Epidermal melanocyte (primary cell): ENCODE data around the gene GLRA1.
"Not testable (repeated sequence)": the region's sequence is repeated elsewhere in the genome, so short reads cannot be mapped to it uniquely, and the experiment has no call there.

Experiments
- DNase-seq: peaks from one replicate; pipeline ENCODE4 v3.0.0; 2011; ENCODE audit warnings: low spot score; ENCODE audit not compliant: insufficient read length

The GLRA1 gene

DNA sequence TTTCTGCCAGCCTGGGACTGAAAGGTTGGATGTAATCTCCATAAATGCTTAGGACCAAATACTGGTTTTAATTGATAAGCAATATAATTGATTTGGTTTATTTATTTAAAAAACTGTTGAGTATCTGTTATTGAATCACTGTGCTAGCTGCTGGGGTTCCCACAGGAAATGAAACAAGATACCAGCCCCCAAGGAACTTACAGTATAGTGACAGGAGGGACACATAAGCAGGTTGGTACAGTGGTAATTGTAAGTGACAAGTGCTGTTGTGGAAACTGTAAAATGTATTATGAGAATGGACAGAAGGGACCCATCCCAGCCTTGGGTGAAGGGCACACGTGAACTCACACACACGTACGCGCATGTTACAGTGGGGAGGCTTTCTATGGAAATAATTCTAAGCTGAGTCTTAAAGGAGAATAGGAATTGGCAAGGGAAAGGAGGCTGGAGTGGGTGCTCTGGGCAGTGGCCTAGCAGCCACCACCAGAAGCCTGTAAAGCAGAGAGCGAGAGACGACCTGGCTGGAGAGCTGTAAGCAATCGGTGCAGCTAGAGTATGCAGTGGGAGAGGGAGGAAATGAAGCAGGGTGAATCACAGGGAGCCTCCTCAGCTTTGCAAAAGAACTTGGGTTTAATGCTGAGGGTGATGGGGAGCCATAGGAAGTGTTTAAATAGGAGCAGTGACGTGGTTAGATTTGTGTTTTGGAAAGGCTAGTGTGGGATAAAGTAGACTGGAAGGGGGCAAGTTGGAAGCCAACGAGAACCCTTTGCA lies 39.3 kb downstream of the GLRA1 start:
- DNase-seq, result no peak

DNA sequence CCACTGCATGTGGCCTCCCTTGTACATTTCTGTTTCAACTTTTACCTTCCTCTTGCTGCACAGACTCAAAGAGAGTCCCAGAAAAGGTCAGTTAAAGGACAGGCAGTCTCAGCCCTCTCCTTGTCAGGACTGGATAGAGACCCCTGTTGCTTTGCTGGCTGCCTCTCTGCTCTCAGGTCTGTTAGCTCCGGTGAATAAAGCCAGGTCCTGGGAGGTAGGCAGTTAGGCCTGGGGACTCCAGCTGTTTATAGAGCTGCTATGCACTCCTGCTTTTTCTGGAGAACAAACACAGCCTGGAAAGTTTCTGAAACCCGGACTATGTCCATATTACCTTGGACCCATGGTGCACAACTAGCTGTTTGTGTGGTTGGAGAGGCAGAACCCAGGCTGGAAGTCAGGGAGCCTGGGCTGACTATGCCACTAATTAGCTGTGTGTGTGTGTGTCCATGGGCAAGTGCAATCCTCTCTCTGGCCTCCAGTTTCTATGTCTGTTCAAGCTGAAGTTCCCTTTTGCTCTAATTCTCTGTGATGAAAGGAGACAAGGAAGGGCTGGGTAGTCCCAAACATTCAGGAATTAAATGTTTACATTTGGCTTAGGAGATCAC lies 42.9 kb downstream of the GLRA1 start:
- DNase-seq, result no peak

GRCh38 chr5:151880324-151880723 lies 44.3 kb downstream of the GLRA1 start:
- no peak for DNase-seq

DNA sequence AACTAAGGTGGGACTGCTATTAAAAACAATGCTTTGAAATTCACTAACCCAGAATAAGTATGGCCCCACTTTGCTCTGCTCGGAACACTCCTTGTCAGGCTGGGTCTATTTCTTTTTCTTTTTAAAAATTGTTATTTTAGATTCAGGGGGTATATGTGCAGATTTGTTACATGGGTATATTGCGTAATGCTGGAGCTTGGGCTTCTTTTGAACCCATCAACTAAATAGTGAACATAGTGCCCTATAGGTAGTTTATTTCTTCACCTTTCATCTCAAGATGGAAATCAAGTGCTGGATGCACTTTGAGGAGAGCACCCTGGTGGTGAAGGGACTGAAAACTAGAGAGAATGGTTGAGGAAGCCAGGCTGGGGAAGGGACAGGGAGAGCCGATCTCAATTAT lies 51.0 kb downstream of the GLRA1 start:
- DNase-seq, result no peak

DNA sequence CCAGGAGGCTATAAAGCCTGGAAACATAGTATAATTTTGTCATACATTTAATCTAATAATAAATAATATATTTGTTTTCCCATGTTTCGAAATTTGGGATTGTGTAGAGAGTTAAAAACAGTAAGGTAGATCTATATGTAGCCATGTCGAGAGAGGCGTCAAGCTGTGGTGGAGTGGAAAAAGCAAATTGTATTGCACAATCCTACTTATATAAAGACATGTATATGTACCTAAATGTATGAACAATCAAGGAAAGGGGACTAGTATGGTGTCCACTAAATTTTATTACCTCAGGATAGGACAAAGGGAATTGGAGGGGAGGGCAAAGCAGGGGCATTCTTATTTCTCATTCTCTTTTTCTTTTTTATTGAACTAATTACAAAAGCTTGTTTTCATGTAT lies 52.0 kb downstream of the GLRA1 start:
- DNase-seq, result no peak

GRCh38 chr5:151870820-151871219 lies 53.8 kb downstream of the GLRA1 start:
- no peak for DNase-seq

GRCh38 chr5:151870271-151870670 lies 54.4 kb downstream of the GLRA1 start:
- no peak for DNase-seq

- no peak for DNase-seq
Observed at GRCh38 chr5:151869843-151870242, 54.8 kb downstream of the GLRA1 start.

GRCh38 chr5:151868451-151868850 lies 56.2 kb downstream of the GLRA1 start:
- no peak for DNase-seq

DNA sequence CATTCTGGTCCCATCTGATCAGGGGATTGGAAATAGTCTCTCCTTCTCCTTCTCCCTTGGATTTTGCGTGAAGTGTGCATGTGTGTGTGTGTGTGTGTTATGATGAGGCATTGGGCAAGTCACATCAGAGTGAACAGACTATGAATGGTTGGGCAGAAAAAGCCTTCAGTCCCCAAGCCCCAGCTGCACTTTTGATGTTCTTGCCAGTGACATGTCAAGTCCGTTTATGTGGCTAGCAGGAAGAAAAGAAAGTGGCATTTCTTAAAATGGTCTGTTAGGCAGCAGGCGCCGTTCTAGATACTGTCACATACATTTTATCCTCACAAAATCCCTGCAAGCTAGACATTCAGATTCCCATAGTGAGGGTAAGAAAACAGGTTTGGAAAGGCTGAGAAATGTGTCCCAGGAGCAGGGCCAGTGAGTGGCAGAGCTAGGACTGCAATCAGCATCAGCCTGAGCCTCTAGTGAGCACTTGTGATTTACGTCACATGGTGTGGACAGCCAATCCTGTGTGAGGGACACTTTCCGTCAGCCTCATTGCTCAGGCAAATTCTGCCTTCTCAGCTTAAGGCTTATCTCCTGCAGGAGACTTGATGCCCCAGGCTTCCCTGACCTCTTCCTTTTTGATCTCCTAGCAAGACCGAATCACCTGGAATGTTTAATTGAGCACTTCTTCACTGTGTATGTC lies 60.4 kb downstream of the GLRA1 start:
- DNase-seq, result no peak

DNA sequence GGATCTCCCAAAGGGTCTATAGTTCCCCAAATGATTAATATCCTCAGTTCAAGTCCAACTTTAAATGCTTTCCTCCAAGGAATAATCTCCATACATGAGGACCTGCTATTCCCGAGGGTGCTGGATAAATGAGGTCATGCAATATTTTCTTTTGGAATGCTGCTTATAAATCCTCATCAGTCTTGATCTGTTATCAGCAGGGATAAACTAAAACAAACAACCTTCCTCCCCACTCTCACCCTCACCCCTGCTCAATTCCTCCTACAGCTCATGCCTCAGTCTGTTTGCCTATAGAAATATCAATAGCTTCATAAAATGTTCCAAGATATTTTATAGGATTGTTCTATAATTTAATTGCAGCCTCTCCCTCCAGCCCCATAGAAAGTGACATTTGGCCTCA lies 61.1 kb downstream of the GLRA1 start:
- DNase-seq, result no peak

DNA sequence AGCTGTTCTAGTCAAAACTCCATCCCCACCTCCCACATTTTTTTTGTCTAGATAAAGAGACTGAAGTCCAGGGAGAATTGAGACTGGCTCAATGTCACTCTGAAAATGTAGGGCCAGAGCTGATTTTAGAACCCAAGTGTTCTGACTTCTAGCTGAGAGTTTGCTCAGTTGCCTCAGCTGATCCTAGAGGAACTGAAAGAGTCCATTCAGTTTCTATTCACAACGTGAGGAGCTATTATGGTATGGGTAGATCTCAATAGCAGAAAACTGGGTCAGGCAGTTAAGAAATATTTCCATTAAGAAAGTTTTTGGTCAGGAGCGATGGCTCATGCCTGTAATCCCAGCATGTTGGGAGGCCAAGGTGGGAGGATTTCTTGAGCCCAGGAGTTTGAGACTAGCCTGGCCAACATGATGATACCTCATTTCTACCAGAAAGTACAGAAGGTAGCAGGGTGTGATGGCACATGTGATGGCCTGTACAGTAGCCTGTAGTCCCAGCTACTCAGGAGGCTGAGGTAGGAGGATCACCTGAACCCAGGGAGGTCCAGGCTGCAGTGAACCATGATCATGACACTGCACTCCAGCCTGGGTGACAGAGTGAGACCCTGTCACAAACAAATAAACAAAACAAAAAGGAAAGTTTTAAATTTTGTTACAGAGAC lies 61.7 kb downstream of the GLRA1 start:
- no peak for DNase-seq

- DNase-seq, result not testable (repeated sequence)
Observed at GRCh38 chr5:151860867-151861266, 63.8 kb downstream of the GLRA1 start.

- no peak for DNase-seq
Observed at GRCh38 chr5:151856861-151857260, 67.8 kb downstream of the GLRA1 start.

DNA sequence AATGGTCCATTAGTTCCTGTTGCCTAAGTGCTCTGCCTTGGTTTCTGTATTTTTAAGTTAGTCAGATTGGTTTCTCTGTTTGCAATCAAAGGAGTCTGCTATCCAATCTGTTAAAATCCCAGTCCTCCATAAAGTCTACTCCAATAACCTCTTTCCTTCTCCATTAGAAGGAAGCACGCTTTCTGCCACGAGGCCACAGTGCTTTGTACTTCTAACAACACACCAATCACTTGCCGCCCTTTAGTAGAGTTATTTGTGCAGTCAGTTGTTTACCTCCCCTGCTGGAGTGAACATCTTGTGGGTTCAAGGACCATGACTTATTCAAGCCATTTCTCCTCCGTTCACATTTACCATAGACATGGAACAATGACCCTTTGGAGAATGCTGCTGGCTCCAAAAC lies 69.0 kb downstream of the GLRA1 start:
- DNase-seq, result no peak

DNA sequence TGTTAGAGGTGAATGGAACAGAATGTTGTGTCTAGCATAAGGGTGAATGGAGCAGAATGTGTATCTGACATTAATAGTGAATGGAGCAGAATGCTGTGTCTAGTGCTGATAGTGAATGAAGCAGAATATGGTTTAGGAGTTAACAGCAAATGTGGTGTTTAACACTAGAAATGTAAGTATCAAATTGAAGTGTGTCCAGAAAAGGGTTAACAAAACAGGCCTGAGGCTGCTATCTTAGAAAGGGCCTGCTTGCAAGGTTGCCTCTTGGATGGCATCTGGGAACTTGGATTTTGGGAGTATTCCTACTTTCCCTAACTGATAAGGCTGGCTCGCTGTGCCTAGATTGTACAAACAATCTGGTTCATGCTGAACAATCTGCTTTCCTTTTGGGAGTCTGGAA lies 76.8 kb downstream of the GLRA1 start:
- no peak for DNase-seq

DNA sequence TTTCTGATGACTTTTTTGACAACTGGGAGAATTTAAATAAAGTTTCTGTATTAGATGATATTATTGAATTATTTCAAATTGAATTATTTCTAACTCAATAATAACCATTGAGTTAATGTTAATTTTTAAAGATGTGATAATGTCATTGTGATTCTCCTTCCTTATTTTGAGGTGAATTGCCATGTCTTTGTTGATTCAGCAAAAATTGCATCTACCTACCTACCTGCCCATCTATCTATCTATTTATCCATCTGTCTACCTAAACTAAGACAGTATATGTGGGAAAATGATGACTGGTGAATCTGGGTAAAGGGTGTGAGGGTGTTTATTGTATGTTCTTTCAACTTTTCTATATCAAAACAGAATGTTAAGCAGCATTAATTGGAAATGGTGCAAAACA lies 77.9 kb downstream of the GLRA1 start:
- DNase-seq, result no peak

GRCh38 chr5:151832843-151833242 lies 91.8 kb downstream of the GLRA1 start:
- not testable (repeated sequence) for DNase-seq

- DNase-seq, result no peak
Observed at GRCh38 chr5:151829370-151829769, 95.3 kb downstream of the GLRA1 start.

- DNase-seq, result peak; percentile 81
Observed at GRCh38 chr5:151825445-151825844, 99.2 kb downstream of the GLRA1 start.

DNA sequence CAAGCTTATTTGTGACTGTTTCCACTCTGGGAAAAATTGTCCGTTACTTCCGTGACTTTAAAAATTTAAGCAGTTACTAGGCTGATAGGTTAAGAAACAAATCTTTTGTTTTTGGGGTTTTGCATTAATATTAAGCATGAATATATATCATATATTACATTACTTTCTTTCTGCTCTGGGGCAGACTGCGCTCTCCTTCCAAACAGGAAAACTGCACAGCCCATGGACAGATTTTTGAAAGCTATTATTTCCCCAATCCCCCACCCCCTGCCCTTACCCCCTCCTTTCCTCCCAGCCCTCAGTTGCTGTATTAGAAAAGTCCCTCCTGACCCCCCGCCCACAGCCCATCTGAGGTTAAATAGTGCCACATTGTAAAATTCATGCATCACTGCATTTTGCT lies 102.5 kb downstream of the GLRA1 start:
- DNase-seq, result no peak

DNA sequence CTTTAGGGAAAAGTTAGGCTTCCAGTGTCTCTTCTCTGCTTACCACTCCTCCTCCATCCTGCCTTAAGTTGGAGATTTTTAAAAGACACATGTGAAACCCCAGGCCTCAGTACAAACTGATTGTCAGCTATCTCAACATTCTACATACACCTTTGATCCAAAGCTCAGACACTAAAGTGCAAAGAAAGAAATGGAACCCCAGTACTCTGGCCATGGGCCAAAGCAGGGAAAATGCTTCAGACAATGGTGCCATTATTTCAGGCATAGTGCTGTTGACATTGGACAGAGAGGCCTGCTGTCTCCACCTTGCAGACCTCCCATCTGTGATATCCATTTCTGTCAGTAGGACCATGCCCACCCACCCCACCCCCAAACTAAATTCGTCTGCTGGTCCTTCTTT lies 103.7 kb downstream of the GLRA1 start:
- DNase-seq, result no peak
